Lower leg skin (tissue), 3 donors: ENCODE measurements around the gene ZNF648.

Experiments used
- POLR2A ChIP-seq, 2 donors: fragments of 450-650 bp; IDR thresholded peaks; one replicate each; pipeline ENCODE4 v1.6.1; 2016 to 2017; ENCODE audit warnings: antibody characterized with exemption in 2 of 2, mild to moderate bottlenecking in 1 of 2, moderate library complexity in 1 of 2
- TF ChIP-seq, protein P1 (sequence below), 3 donors: fragments of 450-650 bp; IDR thresholded peaks; one replicate each; pipeline ENCODE4 v1.5.1; 2016; ENCODE audit warnings: antibody characterized with exemption in 3 of 3, mild to moderate bottlenecking in 3 of 3, moderate library complexity in 2 of 3

DNA sequence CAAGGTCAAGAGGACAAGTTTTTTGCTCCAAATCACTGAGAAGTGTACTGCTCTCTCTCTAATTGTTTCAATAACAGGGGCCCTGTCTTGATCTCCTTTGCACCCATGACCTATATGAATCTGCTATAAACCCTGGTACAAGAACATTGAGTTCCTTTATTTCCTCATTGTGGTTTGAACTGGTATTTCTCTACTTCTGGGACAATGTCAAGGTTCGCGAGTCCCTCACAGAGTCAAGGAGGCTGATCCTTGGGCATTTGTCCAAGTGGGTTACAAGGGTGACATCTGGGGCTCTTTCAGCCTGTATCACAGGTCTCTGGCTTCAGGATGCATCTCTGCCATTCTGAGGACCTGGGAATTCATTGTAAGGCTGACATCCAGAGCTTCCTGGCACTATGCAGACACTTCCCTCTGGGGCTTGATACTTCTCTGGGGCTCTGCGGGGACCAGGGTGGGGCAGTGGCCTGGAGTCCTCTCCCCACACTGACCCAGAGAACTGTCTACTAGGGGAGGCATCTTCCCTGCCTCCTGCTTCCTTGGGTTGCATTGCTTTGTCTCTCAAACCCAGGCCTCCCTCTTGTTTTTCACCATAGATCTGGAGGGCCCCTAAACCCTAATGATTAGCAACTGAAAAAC lies 22.5 kb upstream of the ZNF648 start:
- TF ChIP-seq POLR2A (IDR thresholded peaks at IDR 0.05): no peak
- TF ChIP-seq, protein P1, sequence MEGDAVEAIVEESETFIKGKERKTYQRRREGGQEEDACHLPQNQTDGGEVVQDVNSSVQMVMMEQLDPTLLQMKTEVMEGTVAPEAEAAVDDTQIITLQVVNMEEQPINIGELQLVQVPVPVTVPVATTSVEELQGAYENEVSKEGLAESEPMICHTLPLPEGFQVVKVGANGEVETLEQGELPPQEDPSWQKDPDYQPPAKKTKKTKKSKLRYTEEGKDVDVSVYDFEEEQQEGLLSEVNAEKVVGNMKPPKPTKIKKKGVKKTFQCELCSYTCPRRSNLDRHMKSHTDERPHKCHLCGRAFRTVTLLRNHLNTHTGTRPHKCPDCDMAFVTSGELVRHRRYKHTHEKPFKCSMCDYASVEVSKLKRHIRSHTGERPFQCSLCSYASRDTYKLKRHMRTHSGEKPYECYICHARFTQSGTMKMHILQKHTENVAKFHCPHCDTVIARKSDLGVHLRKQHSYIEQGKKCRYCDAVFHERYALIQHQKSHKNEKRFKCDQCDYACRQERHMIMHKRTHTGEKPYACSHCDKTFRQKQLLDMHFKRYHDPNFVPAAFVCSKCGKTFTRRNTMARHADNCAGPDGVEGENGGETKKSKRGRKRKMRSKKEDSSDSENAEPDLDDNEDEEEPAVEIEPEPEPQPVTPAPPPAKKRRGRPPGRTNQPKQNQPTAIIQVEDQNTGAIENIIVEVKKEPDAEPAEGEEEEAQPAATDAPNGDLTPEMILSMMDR (IDR thresholded peaks at IDR 0.05): no peak
